ENCODE results near the gene HP1BP3.

DNA sequence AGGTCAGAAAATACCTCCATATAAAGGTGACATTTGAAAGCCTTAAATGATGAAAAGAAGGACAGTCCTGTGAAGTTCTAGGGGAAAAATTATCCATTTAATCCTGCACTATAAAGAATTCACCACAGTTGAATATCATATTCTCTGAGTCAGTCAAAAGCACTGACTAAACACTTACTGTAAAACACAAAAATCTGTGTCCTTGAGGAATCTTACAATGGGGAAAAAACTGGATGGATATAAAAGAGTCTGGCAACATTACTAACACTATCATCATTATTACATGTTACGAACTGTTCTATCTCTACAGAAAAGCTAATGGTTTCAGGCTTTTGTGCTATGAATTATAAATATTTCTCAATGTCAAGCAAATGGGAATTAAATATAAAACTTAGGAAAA is 42.4 kb upstream of the HP1BP3 start:
- TF ChIP-seq, protein P1, sequence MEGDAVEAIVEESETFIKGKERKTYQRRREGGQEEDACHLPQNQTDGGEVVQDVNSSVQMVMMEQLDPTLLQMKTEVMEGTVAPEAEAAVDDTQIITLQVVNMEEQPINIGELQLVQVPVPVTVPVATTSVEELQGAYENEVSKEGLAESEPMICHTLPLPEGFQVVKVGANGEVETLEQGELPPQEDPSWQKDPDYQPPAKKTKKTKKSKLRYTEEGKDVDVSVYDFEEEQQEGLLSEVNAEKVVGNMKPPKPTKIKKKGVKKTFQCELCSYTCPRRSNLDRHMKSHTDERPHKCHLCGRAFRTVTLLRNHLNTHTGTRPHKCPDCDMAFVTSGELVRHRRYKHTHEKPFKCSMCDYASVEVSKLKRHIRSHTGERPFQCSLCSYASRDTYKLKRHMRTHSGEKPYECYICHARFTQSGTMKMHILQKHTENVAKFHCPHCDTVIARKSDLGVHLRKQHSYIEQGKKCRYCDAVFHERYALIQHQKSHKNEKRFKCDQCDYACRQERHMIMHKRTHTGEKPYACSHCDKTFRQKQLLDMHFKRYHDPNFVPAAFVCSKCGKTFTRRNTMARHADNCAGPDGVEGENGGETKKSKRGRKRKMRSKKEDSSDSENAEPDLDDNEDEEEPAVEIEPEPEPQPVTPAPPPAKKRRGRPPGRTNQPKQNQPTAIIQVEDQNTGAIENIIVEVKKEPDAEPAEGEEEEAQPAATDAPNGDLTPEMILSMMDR (IDR thresholded peaks at IDR 0.05), result no peak
- TF ChIP-seq POLR2A (IDR thresholded peaks at IDR 0.05), result no peak
